ENCODE measurements around the gene COBL. TPM values are rescaled to one million over a fixed set of nuclear protein-coding genes. Genes with fewer than 3 reads are reported as not detected.

The COBL gene
- total and polyA plus RNA-seq, 9 of the 15 experiments (the other 6 are each of a cell fraction or from before 2014, with no cell fraction given) = 0.01 to 2.4 (median 0.09) TPM; not detected in 3

DNA sequence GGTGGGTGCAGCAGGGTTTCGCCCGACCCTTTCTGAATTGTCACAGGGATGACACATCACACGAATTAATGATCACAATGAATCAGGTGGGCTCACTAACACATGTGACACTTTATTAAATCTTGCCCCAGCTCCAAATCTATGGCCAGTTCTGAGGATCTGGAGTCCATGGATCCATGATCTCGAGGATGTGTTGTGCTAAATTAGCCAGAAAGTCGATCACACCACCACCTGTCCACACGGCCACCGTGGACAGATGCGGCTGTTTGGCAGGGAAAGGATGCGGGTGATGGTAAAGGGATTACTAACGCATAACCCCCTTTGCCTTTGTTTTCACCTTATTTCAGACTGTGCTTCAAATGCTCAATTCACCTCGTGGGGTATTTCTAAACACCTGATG, 96.4 kb downstream of the COBL start:
- ChIA-PET POLR2A (no interaction called here), CTCF (ENCODE audit: low intra/inter-chr PET ratio) (no interaction called here)
- no peak for TF ChIP-seq ZC3H4 (CRISPR knock-in tag; IDR thresholded peaks at IDR 0.05; ENCODE audit: borderline replicate concordance)
- TF ChIP-seq, protein P1, sequence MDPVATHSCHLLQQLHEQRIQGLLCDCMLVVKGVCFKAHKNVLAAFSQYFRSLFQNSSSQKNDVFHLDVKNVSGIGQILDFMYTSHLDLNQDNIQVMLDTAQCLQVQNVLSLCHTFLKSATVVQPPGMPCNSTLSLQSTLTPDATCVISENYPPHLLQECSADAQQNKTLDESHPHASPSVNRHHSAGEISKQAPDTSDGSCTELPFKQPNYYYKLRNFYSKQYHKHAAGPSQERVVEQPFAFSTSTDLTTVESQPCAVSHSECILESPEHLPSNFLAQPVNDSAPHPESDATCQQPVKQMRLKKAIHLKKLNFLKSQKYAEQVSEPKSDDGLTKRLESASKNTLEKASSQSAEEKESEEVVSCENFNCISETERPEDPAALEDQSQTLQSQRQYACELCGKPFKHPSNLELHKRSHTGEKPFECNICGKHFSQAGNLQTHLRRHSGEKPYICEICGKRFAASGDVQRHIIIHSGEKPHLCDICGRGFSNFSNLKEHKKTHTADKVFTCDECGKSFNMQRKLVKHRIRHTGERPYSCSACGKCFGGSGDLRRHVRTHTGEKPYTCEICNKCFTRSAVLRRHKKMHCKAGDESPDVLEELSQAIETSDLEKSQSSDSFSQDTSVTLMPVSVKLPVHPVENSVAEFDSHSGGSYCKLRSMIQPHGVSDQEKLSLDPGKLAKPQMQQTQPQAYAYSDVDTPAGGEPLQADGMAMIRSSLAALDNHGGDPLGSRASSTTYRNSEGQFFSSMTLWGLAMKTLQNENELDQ (CRISPR knock-in tag; IDR thresholded peaks at IDR 0.05; ENCODE audit: borderline replicate concordance) = no peak
- intact Hi-C loops (cut with micrococcal nuclease) (loop anchor here (10.0 kb wide), 1 partner anchor 145 kb away; no protein-coding TSS in a partner anchor), in situ Hi-C loops (cut with MboI) (no loop called here)
- no TSS peak for BruUV-seq (replicated peaks)
- Histone ChIP-seq H3K4me2 (ENCODE audit: insufficient read depth, low read length) (no peak overlapping the region), H3K27ac (ENCODE audit: extremely low read depth, low read depth, low read length) (no peak overlapping the region), H3K9me3 (replicated peaks; ENCODE audit: control insufficient read depth, insufficient read depth, low read depth, low read length) (no peaks in the 10 kb centered on the region), H4K20me1 (replicated peaks; ENCODE audit: control insufficient read depth, insufficient read depth, low read length) (no peaks in the 10 kb centered on the region; the same call in 1 of the 2 replicates), H3K9me1 (ENCODE audit: control insufficient read depth, insufficient read depth, low read length) (peaks cover 3% of the 10 kb centered on the region), H3K9ac (ENCODE audit: insufficient read depth in 1 of 2, low read depth in 2 of 2, low read length in 2 of 2) (no peak overlapping the region), H2AFZ (ENCODE audit: low read depth, low read length) (no peak overlapping the region), H3K4me1 (replicated peaks in 1 of 2; ENCODE audit: control insufficient read depth in 2 of 2, insufficient read depth in 2 of 2, low read length in 2 of 2) (no peaks in the 10 kb centered on the region; a peak in 1 of 5 replicates), H3K4me3 (no peak overlapping the region), H3K36me3 (ENCODE audit: control insufficient read depth, insufficient read depth, low read length) (no peaks in the 10 kb centered on the region), H3K27me3 (ENCODE audit: control insufficient read depth in 2 of 2, insufficient read depth in 2 of 2, low read length in 2 of 2) (peaks cover 2 to 38% of the 10 kb centered on the region in 2 experiments; a peak in 4 of 5 replicates), H3K79me2 (ENCODE audit: control insufficient read depth, insufficient read depth, low read length) (no peaks in the 10 kb centered on the region)
- ATAC-seq (no peak), DNase-seq (ENCODE audit: extremely low read depth in 1 of 4, low spot score in 3 of 4) (no peak), FAIRE-seq (no peak)
- 8% methylated on average over 10 of the region's 11 CpGs for WGBS (ENCODE audit: insufficient coverage, low coverage, missing lambda C conversion rate)
